ENCODE measurements around the gene DYRK1A. TPM values are rescaled to one million over a fixed set of nuclear protein-coding genes. Genes with fewer than 3 reads are reported as not detected.

Gene DYRK1A
- polyA plus RNA-seq, 1 donor (not counting 4 experiments of a cell fraction or from before 2014, with no cell fraction given), result 25.3 TPM

GRCh38 chr21:37356706-37357105 lies 9.9 kb upstream of the DYRK1A start:
- H3K36me3 ChIP-seq (ENCODE audit: control insufficient read depth in 2 of 2, extremely low read depth in 1 of 2, insufficient read depth in 2 of 2, low read length in 2 of 2), result no peaks in the 10 kb centered on the region
- dilution Hi-C loops (cut with MboI; ENCODE audit: extremely low pct_ligation_motif_present, low sequenced_read_pairs), result no loop called here
- no peak for DNase-seq (ENCODE audit: low read depth, low spot score)
- H4K20me1 ChIP-seq (ENCODE audit: control insufficient read depth, extremely low read depth, insufficient read depth, low read length), result no peaks in the 10 kb centered on the region
- no peaks in the 10 kb centered on the region for H3K27me3 ChIP-seq (ENCODE audit: control insufficient read depth, extremely low read depth, insufficient read depth, low read length)
- H3K4me2 ChIP-seq (ENCODE audit: control insufficient read depth, extremely low read depth, insufficient read depth, low read depth, low read length), result no peak overlapping the region
- no peak for TF ChIP-seq EZH2 (IDR thresholded peaks at IDR 0.05; ENCODE audit: low read length)
- no peak for TF ChIP-seq CTCF (optimal IDR thresholded peaks at IDR 0.05 in 1 of 3, IDR thresholded peaks at IDR 0.05 in 1 of 3, conservative IDR thresholded peaks at IDR 0.05 in 1 of 3; ENCODE audit: extremely low read depth in 1 of 3, insufficient read depth in 2 of 3, low read length in 3 of 3)
- H3K9me3 ChIP-seq (ENCODE audit: control insufficient read depth, low read depth, low read length), result no peaks in the 10 kb centered on the region
- FAIRE-seq, result no peak
- H3K4me3 ChIP-seq (ENCODE audit: control insufficient read depth in 2 of 3, extremely low read depth in 1 of 3, insufficient read depth in 2 of 3, low read depth in 1 of 3, low read length in 3 of 3), result no peak overlapping the region
- H2AFZ ChIP-seq (ENCODE audit: control insufficient read depth, low read length), result peak overlapping the region; percentile 75
- H3K79me2 ChIP-seq (ENCODE audit: control insufficient read depth, insufficient read depth, low read length), result no peaks in the 10 kb centered on the region
- H3K4me1 ChIP-seq (ENCODE audit: control insufficient read depth, extremely low read depth, insufficient read depth, low read length), result peaks cover 20% of the 10 kb centered on the region
- no peak overlapping the region for H3K9ac ChIP-seq (ENCODE audit: control insufficient read depth, extremely low read depth, insufficient read depth, low read length)
- H3K27ac ChIP-seq (ENCODE audit: control insufficient read depth, insufficient read depth, low read length), result peak overlapping the region; percentile 62
- H3K9me1 ChIP-seq (ENCODE audit: control insufficient read depth, extremely low read depth, insufficient read depth, low read length), result no peaks in the 10 kb centered on the region

DNA sequence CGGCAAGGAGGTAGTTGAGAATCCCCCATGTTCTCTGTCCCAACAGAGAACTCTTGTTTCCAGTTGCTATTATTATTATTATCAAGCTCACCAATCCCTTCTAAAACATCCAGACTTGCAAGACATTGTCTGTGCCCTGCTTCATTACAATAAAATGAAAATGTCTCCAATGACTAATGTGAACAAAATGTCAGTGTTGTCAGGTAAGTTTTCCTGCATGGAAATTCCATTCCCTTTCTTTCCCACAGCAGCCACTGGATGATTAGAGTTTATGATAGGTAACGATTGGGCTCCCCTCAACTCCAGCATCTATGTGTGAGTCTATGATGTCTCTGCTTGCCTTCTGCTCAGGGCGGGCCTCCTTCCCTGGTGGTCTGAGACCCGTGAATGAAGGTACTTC lies 8.9 kb upstream of the DYRK1A start:
- H3K9me1 ChIP-seq (ENCODE audit: control insufficient read depth, extremely low read depth, insufficient read depth, low read length), result no peaks in the 10 kb centered on the region
- peak overlapping the region; percentile 62 for H3K27ac ChIP-seq (ENCODE audit: control insufficient read depth, insufficient read depth, low read length)
- H4K20me1 ChIP-seq (ENCODE audit: control insufficient read depth, extremely low read depth, insufficient read depth, low read length), result no peaks in the 10 kb centered on the region
- no peaks in the 10 kb centered on the region for H3K27me3 ChIP-seq (ENCODE audit: control insufficient read depth, extremely low read depth, insufficient read depth, low read length)
- no peaks in the 10 kb centered on the region for H3K79me2 ChIP-seq (ENCODE audit: control insufficient read depth, insufficient read depth, low read length)
- peak overlapping the region; percentile 45 for H3K4me2 ChIP-seq (ENCODE audit: control insufficient read depth, extremely low read depth, insufficient read depth, low read depth, low read length)
- no peaks in the 10 kb centered on the region for H3K36me3 ChIP-seq (ENCODE audit: control insufficient read depth in 2 of 2, extremely low read depth in 1 of 2, insufficient read depth in 2 of 2, low read length in 2 of 2)
- H3K4me1 ChIP-seq (ENCODE audit: control insufficient read depth, extremely low read depth, insufficient read depth, low read length), result peaks cover 20% of the 10 kb centered on the region
- H3K4me3 ChIP-seq (ENCODE audit: control insufficient read depth in 2 of 3, extremely low read depth in 1 of 3, insufficient read depth in 2 of 3, low read depth in 1 of 3, low read length in 3 of 3), result peak overlapping the region in 1 of 3 experiments; percentile 26
- no peak for TF ChIP-seq EZH2 (IDR thresholded peaks at IDR 0.05; ENCODE audit: low read length)
- no peak for TF ChIP-seq CTCF (optimal IDR thresholded peaks at IDR 0.05 in 1 of 3, IDR thresholded peaks at IDR 0.05 in 1 of 3, conservative IDR thresholded peaks at IDR 0.05 in 1 of 3; ENCODE audit: extremely low read depth in 1 of 3, insufficient read depth in 2 of 3, low read length in 3 of 3)
- no peak for DNase-seq (ENCODE audit: low read depth, low spot score)
- H2AFZ ChIP-seq (ENCODE audit: control insufficient read depth, low read length), result peak overlapping the region; percentile 88
- dilution Hi-C loops (cut with MboI; ENCODE audit: extremely low pct_ligation_motif_present, low sequenced_read_pairs), result no loop called here
- FAIRE-seq, result peak; percentile 70
- peak overlapping the region; percentile 44 for H3K9ac ChIP-seq (ENCODE audit: control insufficient read depth, extremely low read depth, insufficient read depth, low read length)
- H3K9me3 ChIP-seq (ENCODE audit: control insufficient read depth, low read depth, low read length), result no peaks in the 10 kb centered on the region
